Measurements from ENCODE around the gene PIGU.

DNA sequence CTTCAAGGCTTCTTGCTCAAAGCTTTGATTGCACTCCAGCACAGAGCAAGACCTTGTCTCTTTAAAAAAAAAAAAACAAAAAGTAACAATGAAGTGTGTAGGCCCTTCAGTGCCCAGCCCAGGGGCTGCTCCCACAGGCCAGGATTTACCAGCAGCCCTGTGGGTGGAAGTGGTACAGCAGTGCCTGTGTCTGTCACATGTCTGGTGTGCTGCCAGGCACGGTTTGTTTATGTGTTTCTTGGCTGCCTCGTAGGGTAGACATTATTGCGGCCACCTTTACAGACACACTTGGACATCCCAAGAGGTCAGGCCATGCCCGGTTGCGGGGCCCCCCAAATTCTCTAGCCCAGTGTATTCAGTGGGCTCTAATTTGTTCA is 148.0 kb downstream of the PIGU start:
- no peak for TF ChIP-seq EZH2 (IDR thresholded peaks at IDR 0.05)
- TF ChIP-seq, protein P1, sequence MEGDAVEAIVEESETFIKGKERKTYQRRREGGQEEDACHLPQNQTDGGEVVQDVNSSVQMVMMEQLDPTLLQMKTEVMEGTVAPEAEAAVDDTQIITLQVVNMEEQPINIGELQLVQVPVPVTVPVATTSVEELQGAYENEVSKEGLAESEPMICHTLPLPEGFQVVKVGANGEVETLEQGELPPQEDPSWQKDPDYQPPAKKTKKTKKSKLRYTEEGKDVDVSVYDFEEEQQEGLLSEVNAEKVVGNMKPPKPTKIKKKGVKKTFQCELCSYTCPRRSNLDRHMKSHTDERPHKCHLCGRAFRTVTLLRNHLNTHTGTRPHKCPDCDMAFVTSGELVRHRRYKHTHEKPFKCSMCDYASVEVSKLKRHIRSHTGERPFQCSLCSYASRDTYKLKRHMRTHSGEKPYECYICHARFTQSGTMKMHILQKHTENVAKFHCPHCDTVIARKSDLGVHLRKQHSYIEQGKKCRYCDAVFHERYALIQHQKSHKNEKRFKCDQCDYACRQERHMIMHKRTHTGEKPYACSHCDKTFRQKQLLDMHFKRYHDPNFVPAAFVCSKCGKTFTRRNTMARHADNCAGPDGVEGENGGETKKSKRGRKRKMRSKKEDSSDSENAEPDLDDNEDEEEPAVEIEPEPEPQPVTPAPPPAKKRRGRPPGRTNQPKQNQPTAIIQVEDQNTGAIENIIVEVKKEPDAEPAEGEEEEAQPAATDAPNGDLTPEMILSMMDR (IDR thresholded peaks at IDR 0.05 in 2 of 3, conservative IDR thresholded peaks at IDR 0.05 in 1 of 3; ENCODE audit: borderline replicate concordance in 1 of 3, insufficient read depth in 1 of 3, low read depth in 2 of 3, low read length in 2 of 3) = no peak
- no peak for TF ChIP-seq SIN3A (IDR thresholded peaks at IDR 0.05; ENCODE audit: low read depth)
- TF ChIP-seq, protein P2, sequence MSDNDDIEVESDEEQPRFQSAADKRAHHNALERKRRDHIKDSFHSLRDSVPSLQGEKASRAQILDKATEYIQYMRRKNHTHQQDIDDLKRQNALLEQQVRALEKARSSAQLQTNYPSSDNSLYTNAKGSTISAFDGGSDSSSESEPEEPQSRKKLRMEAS (IDR thresholded peaks at IDR 0.05) = no peak
- TF ChIP-seq POLR2A (IDR thresholded peaks at IDR 0.05; ENCODE audit: borderline replicate concordance, extremely low read depth, insufficient read depth, insufficient read length) = no peak
- no peak for TF ChIP-seq EGR1 (IDR thresholded peaks at IDR 0.05; ENCODE audit: low read depth)
- TF ChIP-seq JUND (IDR thresholded peaks at IDR 0.05) = no peak
- TF ChIP-seq TCF7L2 (IDR thresholded peaks at IDR 0.05; ENCODE audit: borderline replicate concordance, extremely low read depth, insufficient read depth, insufficient read length) = no peak
- no peak for TF ChIP-seq CBX3 (IDR thresholded peaks at IDR 0.05; ENCODE audit: low read depth)
- TF ChIP-seq ZNF274 (IDR thresholded peaks at IDR 0.05; ENCODE audit: low read depth, low read length) = no peak
- TF ChIP-seq, protein P3, sequence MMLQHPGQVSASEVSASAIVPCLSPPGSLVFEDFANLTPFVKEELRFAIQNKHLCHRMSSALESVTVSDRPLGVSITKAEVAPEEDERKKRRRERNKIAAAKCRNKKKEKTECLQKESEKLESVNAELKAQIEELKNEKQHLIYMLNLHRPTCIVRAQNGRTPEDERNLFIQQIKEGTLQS (IDR thresholded peaks at IDR 0.05) = no peak
- TF ChIP-seq, protein P4, sequence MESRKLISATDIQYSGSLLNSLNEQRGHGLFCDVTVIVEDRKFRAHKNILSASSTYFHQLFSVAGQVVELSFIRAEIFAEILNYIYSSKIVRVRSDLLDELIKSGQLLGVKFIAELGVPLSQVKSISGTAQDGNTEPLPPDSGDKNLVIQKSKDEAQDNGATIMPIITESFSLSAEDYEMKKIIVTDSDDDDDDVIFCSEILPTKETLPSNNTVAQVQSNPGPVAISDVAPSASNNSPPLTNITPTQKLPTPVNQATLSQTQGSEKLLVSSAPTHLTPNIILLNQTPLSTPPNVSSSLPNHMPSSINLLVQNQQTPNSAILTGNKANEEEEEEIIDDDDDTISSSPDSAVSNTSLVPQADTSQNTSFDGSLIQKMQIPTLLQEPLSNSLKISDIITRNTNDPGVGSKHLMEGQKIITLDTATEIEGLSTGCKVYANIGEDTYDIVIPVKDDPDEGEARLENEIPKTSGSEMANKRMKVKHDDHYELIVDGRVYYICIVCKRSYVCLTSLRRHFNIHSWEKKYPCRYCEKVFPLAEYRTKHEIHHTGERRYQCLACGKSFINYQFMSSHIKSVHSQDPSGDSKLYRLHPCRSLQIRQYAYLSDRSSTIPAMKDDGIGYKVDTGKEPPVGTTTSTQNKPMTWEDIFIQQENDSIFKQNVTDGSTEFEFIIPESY (IDR thresholded peaks at IDR 0.05; ENCODE audit: extremely low read depth, insufficient replicate concordance, low read length) = no peak
- TF ChIP-seq, protein P5, sequence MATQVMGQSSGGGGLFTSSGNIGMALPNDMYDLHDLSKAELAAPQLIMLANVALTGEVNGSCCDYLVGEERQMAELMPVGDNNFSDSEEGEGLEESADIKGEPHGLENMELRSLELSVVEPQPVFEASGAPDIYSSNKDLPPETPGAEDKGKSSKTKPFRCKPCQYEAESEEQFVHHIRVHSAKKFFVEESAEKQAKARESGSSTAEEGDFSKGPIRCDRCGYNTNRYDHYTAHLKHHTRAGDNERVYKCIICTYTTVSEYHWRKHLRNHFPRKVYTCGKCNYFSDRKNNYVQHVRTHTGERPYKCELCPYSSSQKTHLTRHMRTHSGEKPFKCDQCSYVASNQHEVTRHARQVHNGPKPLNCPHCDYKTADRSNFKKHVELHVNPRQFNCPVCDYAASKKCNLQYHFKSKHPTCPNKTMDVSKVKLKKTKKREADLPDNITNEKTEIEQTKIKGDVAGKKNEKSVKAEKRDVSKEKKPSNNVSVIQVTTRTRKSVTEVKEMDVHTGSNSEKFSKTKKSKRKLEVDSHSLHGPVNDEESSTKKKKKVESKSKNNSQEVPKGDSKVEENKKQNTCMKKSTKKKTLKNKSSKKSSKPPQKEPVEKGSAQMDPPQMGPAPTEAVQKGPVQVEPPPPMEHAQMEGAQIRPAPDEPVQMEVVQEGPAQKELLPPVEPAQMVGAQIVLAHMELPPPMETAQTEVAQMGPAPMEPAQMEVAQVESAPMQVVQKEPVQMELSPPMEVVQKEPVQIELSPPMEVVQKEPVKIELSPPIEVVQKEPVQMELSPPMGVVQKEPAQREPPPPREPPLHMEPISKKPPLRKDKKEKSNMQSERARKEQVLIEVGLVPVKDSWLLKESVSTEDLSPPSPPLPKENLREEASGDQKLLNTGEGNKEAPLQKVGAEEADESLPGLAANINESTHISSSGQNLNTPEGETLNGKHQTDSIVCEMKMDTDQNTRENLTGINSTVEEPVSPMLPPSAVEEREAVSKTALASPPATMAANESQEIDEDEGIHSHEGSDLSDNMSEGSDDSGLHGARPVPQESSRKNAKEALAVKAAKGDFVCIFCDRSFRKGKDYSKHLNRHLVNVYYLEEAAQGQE (IDR thresholded peaks at IDR 0.05; ENCODE audit: low read depth) = no peak
